AG09309 (cell line): ENCODE measurements around the gene GPA33.

Experiments used
- DNase-seq: peaks from one replicate; pipeline ENCODE4 v3.0.0-alpha.2; 2010; ENCODE audit warnings: low read depth
- H3K4me3 ChIP-seq: 2 replicates; pipeline ENCODE4 v1.5.1; 2011; ENCODE audit warnings: mild to moderate bottlenecking, low read depth, low read length, moderate library complexity; ENCODE audit not compliant: control insufficient read depth
- CTCF ChIP-seq: IDR thresholded peaks from 2 replicates; pipeline ENCODE4 v1.5.1; 2011; ENCODE audit warnings: mild to moderate bottlenecking, low read depth, low read length, inconsistent platforms; ENCODE audit not compliant: insufficient read depth, control insufficient read depth; ENCODE audit errors: missing control alignments

Gene GPA33

GRCh38 chr1:167071286-167071685 lies 18.9 kb downstream of the GPA33 start:
- no peak for TF ChIP-seq CTCF
- no peak overlapping the region for H3K4me3 ChIP-seq
- DNase-seq: no peak

- no peak overlapping the region for H3K4me3 ChIP-seq
- no peak for TF ChIP-seq CTCF
- DNase-seq: no peak
These were observed 21.4 kb downstream of the GPA33 start for GRCh38 chr1:167068761-167069160.

GRCh38 chr1:167067904-167068303 lies 22.3 kb downstream of the GPA33 start:
- TF ChIP-seq CTCF: no peak
- no peak for DNase-seq
- no peak overlapping the region for H3K4me3 ChIP-seq

- peak; percentile 97 for TF ChIP-seq CTCF
These were observed 23.6 kb downstream of the GPA33 start for GRCh38 chr1:167066333-167067122.

GRCh38 chr1:167065471-167065870 lies 24.7 kb downstream of the GPA33 start:
- DNase-seq: no peak
- no peak overlapping the region for H3K4me3 ChIP-seq
- no peak for TF ChIP-seq CTCF

More at GRCh38 chr1:167066333-167067122, 23.6 kb downstream of the GPA33 start:
- no peak for DNase-seq
- H3K4me3 ChIP-seq: peak overlapping the region; percentile 18; the same call in 1 of the 2 replicates

- H3K4me3 ChIP-seq: no peak overlapping the region
- no peak for TF ChIP-seq CTCF
- no peak for DNase-seq
These were observed 25.6 kb downstream of the GPA33 start for GRCh38 chr1:167064621-167065020.
